GM10266 (cell line): Measurements from ENCODE around the gene VIPR2.
"Not testable (repeated sequence)": the region's sequence is repeated elsewhere in the genome, so short reads cannot be mapped to it uniquely, and the experiment has no call there.

Experiments used
- DNase-seq: peaks from one replicate; pipeline ENCODE4 v3.0.0; 2012; ENCODE audit errors: extremely low spot score
- CTCF ChIP-seq: IDR thresholded peaks from 2 replicates; pipeline ENCODE4 v1.5.1; 2012; ENCODE audit warnings: mild to moderate bottlenecking, low read depth; ENCODE audit not compliant: control insufficient read depth, insufficient read depth; ENCODE audit errors: missing control alignments

VIPR2 gene

GRCh38 chr7:159105066-159105780 lies 39.4 kb downstream of the VIPR2 start:
- no peak for TF ChIP-seq CTCF
- no peak for DNase-seq

- DNase-seq = no peak
- no peak for TF ChIP-seq CTCF
These were observed 40.3 kb downstream of the VIPR2 start for GRCh38 chr7:159104188-159104920.

- DNase-seq = no peak
- TF ChIP-seq CTCF = no peak
These were observed 41.1 kb downstream of the VIPR2 start for GRCh38 chr7:159103382-159104187.

- no peak for TF ChIP-seq CTCF
- DNase-seq = no peak
These were observed 41.8 kb downstream of the VIPR2 start for GRCh38 chr7:159102681-159103381.

GRCh38 chr7:159101661-159102091 lies 43.0 kb downstream of the VIPR2 start:
- not testable (repeated sequence) for DNase-seq

GRCh38 chr7:159101083-159101395 lies 43.6 kb downstream of the VIPR2 start:
- DNase-seq = not testable (repeated sequence)

GRCh38 chr7:159100281-159101082 lies 44.2 kb downstream of the VIPR2 start:
- not testable (repeated sequence) for DNase-seq

- no peak for DNase-seq
- TF ChIP-seq CTCF = no peak
These were observed 44.9 kb downstream of the VIPR2 start for GRCh38 chr7:159099711-159100231.
